ENCODE results near the gene PFN3.

DNA sequence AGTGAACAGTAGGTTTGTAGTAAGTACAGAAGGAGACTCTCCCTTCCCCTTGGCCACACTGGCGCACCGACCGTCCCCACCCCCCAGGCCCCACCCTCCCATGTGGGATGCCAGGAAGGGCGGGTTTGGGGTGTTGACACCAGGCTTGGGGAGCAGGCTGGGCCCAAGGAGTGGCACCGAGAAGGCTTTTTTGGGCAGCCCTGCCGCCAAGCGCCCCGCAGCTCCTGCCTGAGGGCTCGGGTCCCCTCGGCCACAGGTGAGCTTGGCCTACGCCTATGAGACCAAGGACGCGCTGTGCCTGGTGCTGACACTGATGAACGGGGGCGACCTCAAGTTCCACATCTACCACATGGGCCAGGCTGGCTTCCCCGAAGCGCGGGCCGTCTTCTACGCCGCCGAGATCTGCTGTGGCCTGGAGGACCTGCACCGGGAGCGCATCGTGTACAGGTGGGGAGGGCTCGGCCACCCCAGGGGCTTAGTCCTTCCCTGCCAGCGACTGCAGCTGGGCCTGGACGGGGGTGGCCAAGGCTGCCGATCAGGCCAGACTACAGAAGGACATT, 33.3 kb upstream of the PFN3 start:
- TF ChIP-seq GATA3 (IDR thresholded peaks at IDR 0.05; ENCODE audit: low read depth, low read length) (no peak), GATA2 (IDR thresholded peaks at IDR 0.05; ENCODE audit: low read depth, low read length) (no peak)

Measured in SH-SY5Y (cell line).